Glomerular visceral epithelial cell (primary cell): ENCODE results near the gene LMOD1.
"Not testable (repeated sequence)": the region's sequence is repeated elsewhere in the genome, so short reads cannot be mapped to it uniquely, and the experiment has no call there.

Source experiments
- DNase-seq: peaks from one replicate; pipeline ENCODE4 v3.0.0-alpha.2; 2016; ENCODE audit errors: extremely low spot score

LMOD1 gene

DNA sequence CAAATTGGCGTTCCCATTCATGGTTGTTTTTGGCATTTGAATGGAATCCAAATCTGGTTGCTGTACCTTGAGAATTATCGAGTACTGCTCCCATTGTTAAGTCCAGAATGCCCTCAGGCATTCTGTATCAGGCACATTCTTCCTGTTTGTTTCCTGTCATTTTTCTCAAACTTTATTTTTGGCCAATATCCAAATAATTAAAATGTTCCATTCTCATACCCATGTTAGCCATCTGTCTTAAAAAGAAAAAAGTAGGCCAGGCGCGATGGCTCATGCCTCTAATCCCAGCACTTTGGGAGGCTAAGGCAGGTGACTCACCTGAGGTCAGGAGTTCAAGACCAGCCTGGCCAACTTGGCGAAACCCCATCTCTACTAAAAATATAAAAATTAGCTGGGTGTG lies 86.9 kb downstream of the LMOD1 start:
- DNase-seq, result peak; percentile 6

DNA sequence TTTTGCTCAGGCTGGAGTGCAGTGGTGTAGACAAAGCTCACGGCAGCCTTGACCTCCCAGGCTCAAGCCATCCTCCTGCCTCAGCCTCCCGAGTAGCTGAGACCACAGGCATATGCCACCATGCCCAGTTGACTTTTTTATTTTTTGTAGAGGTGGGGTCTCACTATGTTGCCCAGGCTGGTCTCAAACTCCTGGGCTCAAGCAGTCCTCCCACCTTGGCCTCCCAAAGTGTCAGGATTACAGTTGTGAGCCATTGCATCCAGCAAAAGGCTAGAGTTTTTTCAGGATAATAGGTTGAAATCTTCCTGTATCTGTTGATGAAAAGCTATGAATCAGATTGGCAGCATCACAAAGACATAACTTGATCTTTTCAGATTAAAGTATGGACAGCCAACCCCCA lies 89.6 kb downstream of the LMOD1 start:
- DNase-seq, result not testable (repeated sequence)

DNA sequence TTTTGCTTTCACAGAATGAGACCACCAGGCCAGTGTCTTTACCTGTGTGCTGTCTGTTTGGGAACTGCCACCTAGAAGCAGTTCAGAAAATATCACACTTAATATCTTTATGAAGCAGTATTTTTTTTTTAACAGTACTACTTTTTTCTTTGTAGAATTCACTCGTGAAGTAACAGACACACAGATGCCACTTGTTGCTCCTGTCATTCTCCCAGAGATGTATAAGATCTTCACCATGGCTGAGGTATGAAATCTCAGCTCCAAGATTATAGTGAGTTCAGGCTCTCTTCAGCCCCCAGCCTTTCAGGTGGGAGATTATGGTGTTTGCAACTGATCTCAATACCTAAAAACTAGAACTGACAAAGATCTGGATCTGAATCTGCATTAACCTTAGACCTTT lies 94.4 kb downstream of the LMOD1 start:
- no peak for DNase-seq

DNA sequence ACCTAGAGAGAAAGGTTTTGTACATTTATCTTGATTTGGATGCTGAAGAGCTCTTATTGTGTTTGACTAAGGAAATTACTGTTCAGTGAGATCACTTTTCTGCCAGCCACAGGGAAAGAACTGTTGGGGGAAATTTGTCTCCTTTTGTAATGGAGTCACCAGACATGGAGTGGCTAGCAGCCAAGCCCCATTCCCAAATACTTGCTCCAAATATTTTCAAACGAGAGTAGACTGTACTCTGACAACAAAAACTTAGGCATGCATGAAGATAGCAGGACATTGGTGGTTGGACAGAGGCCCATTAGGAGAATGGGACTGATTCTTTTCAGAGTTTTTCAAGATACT lies 96.3 kb downstream of the LMOD1 start:
- DNase-seq, result peak; percentile 84

DNA sequence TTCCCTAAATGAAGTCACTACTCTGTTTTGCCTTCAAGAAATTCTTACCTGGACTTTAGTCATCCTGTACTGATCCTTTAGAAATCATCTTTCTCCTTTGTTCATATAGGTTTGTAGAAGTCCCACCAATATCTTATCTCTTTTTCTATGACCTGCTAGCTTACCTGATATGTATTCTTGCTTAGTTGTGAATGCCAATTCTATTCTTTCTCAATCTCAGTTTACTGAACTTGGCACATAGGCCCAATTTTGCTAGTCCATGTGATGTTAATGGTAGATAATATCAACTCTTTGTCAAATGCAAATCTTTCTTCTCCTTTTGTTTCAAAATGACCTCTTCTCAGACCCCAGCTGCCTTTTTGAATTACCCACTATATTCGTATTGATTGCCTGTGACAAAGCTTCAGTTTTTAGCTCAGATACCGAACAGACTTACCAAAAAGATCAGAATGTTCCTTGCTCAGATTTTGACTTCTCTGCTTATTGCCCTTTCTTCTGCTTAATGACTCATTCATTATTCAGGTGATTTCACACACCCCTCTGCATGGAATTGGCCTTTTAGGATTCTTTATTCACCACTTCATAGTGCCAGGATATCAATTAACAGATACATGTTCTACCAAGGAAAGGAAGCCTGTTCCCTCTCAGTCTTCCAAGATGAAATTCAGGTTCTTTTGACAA lies 96.8 kb downstream of the LMOD1 start:
- DNase-seq, result no peak

DNA sequence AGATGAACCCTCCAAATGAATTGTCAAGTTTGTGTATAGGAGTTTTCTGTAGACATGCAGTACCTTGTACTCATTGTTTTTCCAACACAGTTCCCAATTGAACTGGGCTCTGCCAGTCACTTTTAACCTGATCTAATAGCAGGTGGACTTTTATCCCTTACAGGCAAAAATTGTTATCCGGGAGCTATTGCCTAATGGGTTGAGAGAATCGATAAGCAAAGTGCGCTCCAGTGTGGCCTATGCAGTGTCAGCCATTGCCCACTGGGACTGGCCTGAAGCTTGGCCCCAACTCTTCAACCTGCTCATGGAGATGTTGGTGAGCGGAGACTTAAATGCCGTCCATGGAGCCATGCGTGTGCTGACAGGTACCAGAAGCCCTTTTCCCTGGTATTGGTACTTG lies 98.1 kb downstream of the LMOD1 start:
- no peak for DNase-seq

DNA sequence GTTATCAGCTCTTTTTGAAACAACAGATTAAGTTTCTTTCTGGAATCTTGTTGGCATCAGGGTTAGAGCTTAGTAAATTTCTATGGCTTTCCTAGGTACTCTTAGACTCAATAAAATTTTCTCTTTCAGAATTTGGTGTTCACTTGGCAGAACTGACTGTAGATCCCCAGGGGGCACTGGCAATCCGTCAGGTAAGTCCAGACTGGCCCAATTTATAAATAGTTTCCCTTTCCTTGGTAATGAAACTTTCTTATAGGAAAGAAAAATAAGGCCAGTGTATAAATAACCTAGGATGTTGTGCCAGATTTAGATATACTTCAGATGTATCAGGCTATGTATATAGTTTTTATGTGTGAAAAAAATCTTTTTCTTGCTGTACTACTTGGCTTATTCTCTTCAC lies 99.2 kb downstream of the LMOD1 start:
- no peak for DNase-seq
